CD4-positive, alpha-beta T cell treated with Interleukin-17A for 4 hours (primary cell): ENCODE results near the gene ANGPTL4.
"Not testable (repeated sequence)": the region's sequence is repeated elsewhere in the genome, so short reads cannot be mapped to it uniquely, and the experiment has no call there.

Source experiments
- DNase-seq: peaks from one replicate; pipeline ENCODE4 v3.0.0-alpha.2; 2020; ENCODE audit warnings: mixed read lengths

ANGPTL4 gene

GRCh38 chr19:8366121-8366581, 2.2 kb downstream of the ANGPTL4 start:
- DNase-seq: no peak

- DNase-seq: no peak
Observed at GRCh38 chr19:8366961-8367326, 3.0 kb downstream of the ANGPTL4 start.

DNA sequence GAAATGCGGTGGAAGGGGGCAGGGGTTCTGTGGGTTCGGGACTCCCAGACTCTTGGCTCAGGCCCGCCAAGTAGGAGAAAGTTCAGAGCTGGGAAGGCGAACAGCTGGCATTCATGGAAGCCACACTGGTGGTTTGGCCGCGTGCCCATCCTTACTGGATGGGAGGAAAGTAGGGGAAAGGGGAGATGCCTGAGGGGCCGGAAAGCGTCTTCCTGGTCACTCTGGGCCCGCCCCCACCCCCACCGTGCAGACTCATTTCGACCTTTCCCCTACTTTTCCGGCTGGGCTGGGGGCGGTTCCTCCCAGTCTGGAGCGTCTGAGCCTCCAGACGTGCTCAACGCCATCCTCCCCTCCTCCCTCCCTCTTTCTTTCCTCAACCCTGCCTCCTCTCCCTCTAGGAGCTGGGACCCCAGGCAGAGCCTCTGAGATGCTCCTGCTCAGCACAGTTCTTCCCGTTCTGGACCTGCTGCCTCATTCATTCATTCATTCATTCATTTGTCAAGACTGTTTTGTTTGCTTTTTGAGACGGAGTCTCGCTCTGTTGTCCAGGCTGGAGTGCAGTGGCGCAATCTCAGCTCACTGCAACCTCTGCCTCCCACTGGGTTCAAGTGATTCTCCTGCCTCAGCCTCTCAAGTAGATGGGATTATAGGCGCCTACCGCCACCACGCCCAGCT, 3.5 kb downstream of the ANGPTL4 start:
- no peak for DNase-seq

- no peak for DNase-seq
Observed at GRCh38 chr19:8370176-8371010, 6.4 kb downstream of the ANGPTL4 start.

DNA sequence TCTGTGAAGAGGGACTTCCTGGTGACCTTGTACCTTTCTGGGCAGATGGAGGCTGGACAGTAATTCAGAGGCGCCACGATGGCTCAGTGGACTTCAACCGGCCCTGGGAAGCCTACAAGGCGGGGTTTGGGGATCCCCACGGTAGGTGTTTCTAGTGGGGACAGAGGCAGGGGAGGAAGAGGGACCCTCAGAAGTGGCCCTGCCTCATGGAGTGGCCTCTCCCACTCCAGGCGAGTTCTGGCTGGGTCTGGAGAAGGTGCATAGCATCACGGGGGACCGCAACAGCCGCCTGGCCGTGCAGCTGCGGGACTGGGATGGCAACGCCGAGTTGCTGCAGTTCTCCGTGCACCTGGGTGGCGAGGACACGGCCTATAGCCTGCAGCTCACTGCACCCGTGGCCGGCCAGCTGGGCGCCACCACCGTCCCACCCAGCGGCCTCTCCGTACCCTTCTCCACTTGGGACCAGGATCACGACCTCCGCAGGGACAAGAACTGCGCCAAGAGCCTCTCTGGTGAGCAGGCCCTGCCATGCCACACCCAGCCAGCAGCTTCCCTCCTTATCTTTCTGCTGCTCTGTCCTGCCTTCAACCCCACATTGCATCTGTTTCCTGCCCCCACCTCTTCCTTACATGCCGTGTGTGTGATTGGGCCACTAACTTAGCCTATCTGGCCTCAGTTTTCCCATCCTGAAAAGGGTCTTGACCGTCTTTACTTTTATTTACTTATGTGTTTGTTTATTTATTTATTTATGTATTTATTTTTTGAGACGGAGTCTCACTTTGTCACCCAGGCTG, 7.3 kb downstream of the ANGPTL4 start:
- no peak for DNase-seq

DNA sequence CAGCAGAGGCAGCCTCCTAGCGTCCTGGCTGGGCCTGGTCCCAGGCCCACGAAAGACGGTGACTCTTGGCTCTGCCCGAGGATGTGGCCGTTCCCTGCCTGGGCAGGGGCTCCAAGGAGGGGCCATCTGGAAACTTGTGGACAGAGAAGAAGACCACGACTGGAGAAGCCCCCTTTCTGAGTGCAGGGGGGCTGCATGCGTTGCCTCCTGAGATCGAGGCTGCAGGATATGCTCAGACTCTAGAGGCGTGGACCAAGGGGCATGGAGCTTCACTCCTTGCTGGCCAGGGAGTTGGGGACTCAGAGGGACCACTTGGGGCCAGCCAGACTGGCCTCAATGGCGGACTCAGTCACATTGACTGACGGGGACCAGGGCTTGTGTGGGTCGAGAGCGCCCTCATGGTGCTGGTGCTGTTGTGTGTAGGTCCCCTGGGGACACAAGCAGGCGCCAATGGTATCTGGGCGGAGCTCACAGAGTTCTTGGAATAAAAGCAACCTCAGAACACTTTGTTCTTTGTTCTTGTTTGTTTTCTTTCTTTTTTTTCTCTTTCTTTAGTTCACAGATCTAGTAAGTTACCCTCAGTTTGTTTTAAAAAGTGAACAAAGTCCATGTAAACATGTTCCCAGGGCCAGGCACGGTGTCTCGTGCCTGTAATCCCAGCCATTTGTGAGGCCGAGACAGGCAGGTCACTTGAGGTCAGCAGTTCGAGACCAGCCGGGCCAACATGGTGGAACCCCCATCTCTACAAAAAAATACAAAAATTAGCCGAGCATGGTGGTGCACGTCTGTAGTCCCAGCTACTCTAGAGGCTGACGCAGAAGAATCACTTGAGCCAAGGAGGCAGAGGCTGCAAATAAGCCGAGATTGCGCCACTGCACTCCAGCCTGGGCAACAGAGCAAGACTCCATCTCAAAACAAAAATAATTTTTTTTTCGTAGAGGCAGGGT, 10.2 kb downstream of the ANGPTL4 start:
- DNase-seq: no peak

DNA sequence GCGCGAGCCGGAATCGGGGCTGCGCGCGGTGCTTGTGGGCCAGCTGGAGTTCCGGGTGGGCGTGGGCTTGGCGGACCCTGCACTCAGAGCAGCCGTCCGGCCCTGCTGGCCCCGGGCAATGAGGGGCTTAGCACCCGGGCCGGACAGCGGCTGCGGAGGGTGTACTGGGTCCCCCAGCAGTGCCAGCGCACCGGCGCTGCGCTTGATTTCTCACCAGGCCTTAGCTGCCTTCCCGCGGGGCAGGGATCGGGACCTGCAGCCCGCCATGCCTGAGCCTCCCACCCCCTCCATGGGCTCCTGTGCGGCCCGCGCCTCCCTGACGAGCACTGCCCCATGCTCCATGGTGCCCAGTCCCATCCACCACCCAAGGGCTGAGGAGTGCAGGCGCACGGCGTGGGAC, 11.8 kb downstream of the ANGPTL4 start:
- DNase-seq: not testable (repeated sequence)

DNA sequence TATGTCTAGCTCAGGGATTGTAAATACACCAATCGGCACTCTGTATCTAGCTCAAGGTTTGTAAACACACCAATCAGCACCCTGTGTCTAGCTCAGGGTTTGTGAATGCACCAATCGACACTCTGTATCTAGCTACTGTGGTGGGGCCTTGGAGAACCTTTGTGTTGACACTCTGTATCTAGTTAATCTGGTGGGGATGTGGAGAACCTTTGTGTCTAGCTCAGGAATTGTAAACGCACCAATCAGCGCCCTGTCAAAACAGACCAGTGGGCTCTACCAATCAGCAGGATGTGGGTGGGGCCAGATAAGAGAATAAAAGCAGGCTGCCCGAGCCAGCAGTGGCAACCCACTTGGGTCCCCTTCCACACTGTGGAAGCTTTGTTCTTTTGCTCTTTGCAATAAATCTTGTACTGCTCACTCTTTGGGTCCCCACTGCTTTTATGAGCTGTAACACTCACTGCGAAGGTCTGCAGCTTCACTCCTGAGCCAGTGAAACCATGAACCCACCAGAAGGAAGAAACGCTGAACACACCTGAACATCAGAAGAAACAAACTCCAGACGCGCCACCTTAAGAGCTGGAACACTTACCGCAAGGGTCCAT, 12.5 kb downstream of the ANGPTL4 start:
- DNase-seq: not testable (repeated sequence)

- no peak for DNase-seq
Observed at GRCh38 chr19:8377598-8377997, 13.6 kb downstream of the ANGPTL4 start.

DNA sequence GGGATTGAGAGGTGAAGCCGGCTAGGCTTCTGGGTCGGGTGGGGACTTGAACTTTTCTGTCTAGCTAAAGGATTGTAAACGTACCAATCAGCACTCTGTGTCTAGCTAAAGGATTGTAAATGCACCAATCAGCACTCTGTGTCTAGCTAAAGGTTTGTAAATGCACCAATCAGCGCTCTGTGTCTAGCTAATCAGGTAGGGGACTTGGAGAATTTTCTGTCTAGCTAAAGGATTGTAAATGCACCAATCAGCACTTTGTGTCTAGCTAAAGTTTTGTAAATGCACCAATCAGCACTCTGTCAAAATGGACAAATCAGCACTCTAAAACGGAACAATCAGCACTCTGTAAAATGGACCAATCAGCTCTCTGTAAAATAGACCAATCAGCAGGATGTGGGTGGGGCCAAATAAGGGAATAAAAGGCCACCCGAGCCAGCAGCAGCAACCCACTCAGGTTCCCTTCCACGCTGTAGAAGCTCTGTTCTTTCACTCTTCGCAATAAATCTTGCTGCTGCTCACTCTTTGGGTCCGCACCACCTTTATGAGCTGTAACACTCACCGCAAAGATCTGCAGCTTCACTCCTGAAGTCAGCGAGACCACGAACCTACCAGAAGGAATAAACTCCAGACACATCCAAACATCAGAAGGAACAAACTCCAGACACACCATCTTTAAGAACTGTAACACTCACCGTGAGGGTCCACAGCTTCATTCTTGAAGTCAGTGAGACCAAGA, 15.4 kb downstream of the ANGPTL4 start:
- not testable (repeated sequence) for DNase-seq

GRCh38 chr19:8384569-8384968, 20.6 kb downstream of the ANGPTL4 start:
- DNase-seq: not testable (repeated sequence)

DNA sequence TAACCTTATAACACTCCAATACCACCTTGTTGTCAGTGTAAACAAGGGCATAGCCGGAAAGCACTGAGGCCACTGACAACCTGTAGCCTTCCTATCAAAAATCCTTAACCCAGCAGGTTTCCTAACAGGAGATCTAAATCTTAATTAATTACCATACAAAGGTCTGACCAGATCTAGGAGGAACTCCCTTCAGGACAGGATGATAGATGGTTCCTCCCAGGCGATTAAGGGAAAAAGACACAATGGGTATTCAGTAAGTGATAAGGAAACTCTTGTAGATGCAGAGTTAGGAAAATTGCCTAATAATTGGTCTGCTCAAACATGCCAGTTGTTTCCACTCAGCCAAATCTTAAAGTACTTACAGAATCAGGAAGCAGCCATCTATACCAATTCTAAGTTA, 21.1 kb downstream of the ANGPTL4 start:
- DNase-seq: not testable (repeated sequence)

DNA sequence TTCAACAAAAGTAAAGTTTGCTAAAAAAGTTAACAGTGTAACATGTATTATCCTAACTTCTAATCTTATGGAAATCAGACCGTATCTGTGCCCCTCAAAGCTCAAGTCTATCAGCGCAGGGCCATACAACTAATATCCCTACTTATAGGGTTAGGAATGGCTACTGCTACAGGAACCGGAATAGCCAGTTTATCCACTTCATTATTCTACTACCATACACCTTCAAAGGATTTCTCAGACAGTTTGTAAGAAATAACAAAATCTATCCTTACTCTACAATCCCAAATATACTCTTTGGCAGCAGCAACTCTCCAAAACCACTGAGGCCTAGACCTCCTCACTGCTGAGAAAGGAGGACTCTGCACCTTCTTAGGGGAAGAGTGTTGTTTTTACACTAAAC, 21.6 kb downstream of the ANGPTL4 start:
- not testable (repeated sequence) for DNase-seq

DNA sequence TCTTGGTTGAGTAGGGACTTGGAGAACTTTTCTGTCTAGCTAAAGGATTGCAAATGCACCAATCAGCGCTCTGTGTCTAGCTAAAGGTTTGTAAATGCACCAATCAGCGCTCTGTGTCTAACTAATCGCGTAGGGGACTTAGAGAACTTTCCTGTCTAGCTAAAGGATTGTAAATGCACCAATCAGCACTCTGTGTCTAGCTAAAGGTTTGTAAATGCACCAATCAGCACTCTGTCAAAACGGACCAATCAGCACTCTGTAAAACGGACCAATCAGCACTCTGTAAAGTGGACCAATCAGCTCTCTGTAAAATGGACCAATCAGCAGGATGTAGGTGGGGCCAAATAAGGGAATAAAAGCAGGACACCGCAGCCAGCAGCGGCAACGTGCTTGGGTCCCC, 22.5 kb downstream of the ANGPTL4 start:
- DNase-seq: not testable (repeated sequence)

- no peak for DNase-seq
Observed at GRCh38 chr19:8386990-8387389, 23.0 kb downstream of the ANGPTL4 start.

GRCh38 chr19:8387688-8388611, 24.0 kb downstream of the ANGPTL4 start:
- DNase-seq: no peak

DNA sequence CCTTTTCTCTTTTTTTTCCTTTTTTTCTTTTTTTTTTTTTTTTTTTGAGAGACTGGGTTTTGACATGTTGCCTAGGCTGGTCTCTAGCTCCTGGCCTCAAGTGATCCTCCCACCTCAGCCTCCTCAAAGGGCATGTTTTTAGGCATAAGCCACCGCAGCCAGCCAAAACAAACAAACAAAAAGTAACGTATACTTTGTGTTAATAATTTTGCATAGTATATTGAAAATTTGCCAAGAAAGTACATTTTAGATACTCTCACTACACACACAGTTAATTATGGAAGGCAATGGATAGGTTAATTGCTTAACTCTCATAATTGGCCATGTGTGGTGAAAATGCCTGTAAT, 24.6 kb downstream of the ANGPTL4 start:
- no peak for DNase-seq

DNA sequence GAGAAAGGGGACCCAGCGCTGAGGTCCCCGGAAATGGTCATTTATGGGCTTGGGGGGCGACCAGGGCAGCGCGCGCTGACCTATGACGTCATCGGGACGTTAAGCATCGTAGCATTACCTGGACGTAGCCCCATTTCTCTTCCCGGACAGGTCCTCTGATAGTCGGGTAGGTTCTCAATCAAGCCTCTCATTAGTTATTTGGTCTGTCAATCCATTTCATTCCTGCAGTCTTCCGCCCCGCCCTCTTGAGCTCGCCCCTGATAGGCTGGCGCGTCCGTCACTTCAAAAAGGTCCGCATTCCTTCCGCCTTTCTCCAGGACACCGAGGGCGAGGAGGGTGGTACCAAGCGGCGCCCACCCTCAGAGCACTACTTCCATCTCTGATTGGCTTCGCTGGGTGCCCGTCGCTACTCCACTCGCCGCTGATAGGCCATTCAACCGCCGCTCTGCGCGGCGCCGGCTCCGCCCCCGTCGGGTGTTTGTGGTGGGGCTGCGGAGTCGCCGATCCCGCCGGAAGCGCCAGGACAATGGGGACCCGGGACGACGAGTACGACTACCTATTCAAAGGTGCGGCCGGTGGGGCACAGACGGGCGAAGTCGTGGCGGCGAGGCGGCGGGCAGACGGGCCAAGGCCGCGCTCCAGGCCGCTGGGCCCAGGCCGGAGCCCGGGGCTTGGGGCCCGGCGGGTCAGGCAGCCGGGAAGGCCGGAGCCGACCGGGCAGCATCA, 26.1 kb downstream of the ANGPTL4 start, which contains the start of gene RAB11B:
Gene RAB11B (plus strand): TSS at position 470 of the 726 bp plus-strand sequence. CDS start 57 bp downstream, at position 527.
- peak; percentile 97 for DNase-seq

DNA sequence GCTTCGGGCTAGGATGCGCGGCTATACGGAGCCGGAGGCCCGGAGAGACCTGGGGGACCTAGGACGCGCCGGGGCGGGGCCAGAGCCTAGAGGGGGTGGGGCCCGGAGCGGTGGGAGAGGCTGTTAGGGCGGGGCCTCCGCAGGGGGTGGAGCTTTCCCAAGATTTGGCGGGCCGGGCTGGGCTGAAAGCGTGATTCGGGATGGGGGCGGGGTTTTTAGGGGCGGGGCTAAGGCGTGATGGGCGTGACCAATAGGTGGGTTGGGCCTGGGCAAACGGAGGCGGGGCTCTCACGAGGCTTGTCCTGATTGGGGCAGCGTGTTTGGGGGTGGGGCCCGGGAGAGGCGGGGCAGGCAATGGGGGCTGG, 26.6 kb downstream of the ANGPTL4 start:
- DNase-seq: peak; percentile 93
